GM12875 (cell line): ENCODE data around the gene CTXN1.
A peak's percentile ranks its signal among the peaks of the same experiment; 100 is the strongest.

Experiments used
- H3K4me3 ChIP-seq: one replicate; pipeline ENCODE4 v1.5.1; 2011; ENCODE audit warnings: low read depth, low read length, control low read depth
- TF ChIP-seq, protein P1 (sequence below): IDR thresholded peaks from 2 replicates; pipeline ENCODE4 v1.5.1; 2011; ENCODE audit warnings: low read depth, mild to moderate bottlenecking, control low read depth, inconsistent platforms, low read length, moderate library complexity, borderline replicate concordance; ENCODE audit not compliant: insufficient read depth

CTXN1 gene

DNA sequence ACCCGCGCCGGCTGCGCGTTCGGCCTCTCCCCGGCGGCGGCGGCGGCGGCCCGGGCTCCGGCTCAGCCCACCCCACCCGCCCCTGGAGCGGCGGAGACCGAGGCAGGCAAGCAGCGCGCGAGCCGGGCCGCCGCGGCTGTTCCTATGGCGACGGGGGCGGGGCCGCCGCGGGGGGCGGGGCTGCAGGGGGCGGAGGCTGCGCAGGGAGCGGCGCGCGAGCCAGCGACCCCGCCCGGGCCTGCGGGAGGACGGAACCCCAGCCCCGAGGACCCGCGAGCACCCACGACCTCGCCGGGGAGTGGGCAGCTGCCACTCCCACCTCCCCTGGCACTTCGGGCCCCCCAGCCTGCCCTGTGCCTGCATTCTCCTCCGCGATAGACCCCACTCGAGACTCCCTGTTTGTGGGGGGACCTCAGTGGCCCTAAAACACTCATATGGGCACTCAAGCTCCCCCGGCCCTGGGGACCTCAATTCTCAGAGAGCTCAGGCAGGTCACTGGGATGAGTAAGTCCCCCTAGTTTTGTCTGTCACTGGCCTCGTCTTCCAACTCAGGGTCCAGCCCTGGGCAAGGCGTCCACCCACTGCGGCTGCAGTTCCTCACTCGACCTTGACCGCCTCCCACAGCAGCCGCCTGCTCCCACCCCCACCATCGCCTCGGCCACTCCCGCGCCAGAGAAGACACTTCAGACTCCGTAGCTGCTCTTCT lies at the start of gene CTXN1:
Gene CTXN1, minus strand, starts transcription at position 115 of the 706 bp plus-strand sequence. CDS start 597 bp downstream, outside the sequence.
- TF ChIP-seq, protein P1, sequence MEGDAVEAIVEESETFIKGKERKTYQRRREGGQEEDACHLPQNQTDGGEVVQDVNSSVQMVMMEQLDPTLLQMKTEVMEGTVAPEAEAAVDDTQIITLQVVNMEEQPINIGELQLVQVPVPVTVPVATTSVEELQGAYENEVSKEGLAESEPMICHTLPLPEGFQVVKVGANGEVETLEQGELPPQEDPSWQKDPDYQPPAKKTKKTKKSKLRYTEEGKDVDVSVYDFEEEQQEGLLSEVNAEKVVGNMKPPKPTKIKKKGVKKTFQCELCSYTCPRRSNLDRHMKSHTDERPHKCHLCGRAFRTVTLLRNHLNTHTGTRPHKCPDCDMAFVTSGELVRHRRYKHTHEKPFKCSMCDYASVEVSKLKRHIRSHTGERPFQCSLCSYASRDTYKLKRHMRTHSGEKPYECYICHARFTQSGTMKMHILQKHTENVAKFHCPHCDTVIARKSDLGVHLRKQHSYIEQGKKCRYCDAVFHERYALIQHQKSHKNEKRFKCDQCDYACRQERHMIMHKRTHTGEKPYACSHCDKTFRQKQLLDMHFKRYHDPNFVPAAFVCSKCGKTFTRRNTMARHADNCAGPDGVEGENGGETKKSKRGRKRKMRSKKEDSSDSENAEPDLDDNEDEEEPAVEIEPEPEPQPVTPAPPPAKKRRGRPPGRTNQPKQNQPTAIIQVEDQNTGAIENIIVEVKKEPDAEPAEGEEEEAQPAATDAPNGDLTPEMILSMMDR, result no peak
- no peak within 1 kb of the TSS for H3K4me3 ChIP-seq

DNA sequence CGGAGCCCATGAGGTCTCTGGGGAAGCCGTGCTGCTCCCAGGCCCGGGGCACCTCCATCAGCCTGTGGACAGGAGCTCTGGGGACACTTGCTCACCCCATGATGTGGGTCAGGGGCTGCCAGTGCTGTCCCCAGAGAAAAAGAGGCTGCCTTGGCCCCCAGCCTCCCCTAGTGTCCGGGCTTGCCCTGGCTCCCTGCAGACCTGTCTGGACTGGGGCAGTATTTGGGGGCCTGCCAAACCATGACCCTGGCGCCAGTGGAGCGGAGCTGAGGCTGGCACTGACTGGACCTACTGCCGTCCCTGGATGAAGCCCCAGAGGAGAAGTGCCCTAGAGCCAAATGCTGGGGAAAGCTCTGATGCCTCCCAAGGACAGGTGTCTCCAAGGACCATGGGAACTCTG lies 49.1 kb upstream of the CTXN1 start:
- TF ChIP-seq, protein P1, result no peak
- H3K4me3 ChIP-seq, result no peak overlapping the region

DNA sequence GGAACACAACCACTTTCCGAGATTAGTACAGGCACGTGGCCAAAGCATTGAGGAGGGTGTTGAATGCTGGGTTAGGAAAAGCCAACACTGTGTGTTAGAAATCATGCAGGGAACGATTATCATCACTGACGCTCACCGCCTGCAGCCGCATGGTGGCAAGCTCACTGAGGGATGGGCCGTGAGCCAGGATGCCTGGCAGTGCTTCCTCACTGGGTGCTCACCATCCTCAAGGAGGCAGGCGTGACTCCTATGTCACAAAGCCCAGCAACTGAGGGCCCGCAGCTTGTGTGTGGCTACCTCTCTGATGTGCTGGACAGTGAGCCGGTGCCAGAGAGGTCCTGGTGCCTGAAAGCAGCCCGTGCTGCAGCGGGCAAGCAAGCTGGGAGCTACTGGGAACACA lies 47.9 kb upstream of the CTXN1 start:
- TF ChIP-seq, protein P1, result no peak
- H3K4me3 ChIP-seq, result no peak overlapping the region

DNA sequence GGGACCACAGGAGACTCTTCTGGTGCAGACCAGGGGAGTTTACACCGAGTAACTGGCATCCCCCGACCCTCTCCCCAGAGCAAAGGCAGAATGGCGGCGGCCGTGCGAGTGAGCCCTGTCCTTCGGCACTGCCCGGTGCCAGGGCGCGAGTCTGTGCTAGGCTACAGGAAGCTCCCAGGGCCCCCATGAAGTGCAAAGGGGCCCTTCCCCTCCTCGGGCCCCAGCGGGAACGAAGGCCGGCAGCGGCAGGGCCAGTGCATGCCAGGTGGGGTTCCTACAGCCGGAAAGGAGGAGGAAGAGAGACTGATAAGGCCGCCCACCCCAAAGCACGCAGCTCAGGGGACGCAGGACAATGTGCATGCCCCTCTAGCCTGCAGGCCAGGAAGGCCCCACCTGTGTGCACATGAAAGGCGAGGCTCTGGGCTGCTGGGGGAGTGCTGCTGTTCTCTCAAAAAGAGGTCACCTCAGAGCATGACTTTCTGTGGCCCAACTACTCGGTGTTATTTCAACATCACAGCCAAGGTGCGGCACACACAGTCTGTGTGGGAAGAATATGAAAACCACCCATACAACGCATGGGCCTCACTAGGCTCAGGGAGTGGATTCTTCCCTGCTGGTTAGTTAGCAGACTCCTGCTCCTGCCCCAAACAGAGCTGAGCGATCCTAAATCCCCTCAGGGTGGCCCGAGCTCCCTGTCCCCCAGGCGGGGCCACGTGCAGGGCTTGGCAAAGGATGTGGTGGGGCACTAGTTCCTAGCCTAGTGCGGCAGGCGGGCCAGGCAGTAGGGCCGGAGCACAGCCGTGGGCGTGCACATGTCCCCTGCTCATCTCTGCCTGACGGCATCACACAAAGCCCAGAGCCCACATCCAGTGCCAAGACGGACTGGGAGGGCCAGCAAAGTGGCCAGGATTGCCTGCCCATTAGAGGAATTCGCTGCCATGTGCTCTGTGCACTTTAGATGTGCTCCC lies 45.9 kb upstream of the CTXN1 start:
- TF ChIP-seq, protein P1, result no peak

DNA sequence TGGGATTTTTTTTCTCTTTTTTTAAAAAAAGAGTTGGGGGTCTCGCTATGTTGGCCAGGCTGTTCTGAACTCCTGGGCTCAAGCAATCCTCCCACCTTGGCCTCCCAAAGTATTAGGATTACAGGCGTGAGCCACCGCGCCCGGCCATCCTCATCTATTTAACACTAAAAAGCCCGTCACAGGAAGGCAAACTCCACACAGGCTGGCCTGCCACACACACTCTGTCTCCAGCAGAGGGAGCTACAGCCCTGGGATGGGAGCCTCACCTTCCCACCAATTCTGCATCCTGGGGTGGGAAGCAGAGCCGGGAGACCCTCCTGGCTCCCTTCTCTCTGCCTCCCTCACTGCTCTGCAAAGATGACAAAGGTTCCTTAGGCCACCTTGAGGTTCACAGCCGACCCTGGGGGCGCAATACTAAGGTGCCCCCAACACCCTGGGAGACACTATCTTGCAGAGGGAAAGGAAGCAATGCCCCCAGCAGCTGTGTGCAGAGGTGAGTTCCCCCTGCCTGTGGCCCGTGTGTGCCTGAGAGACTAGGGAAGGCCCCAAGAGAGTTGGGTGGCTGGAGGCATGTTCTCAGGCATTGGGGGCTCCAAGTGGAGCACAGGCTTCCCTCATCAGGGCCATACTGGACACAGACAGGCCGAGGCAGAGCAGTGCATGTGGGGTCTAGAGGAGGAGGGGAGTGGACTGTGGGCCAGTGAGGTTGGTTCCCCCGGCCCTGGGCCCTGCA lies 44.9 kb upstream of the CTXN1 start:
- H3K4me3 ChIP-seq, result no peak overlapping the region
- TF ChIP-seq, protein P1, result peak; percentile 79

More for the DNA sequence above, 45.9 kb upstream of the CTXN1 start:
- no peak overlapping the region for H3K4me3 ChIP-seq

DNA sequence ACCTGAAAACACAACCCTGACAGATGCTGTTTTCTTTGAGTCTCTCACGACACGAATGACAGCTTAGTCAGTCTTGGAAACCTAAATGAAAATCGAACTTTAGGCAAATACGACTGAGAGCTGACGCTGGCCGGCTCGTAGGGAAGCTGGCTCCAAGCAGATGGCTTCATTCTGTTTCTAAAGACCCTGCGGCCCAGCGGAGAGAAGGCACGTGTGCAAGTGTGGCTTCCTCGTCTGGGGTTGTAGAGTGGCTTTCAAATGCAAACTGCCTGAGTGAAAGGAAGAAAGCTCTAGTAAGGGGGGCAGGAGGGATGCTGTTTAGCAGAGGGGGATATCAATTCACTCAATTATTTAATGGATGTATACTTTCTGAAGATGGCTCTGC lies 43.6 kb upstream of the CTXN1 start:
- no peak overlapping the region for H3K4me3 ChIP-seq

More for the DNA sequence above, 43.6 kb upstream of the CTXN1 start:
- TF ChIP-seq, protein P1, result no peak
